SU-DHL-6 (cell line): ENCODE measurements around the gene FAM114A2.

Experiments used
- EZH2phosphoT487 ChIP-seq: fragments of 200-600 bp; sonication (generic), shearing (Covaris generic); conservative IDR thresholded peaks from 2 replicates; pipeline ENCODE4 v1.6.1; 2018; ENCODE audit warnings: mild to moderate bottlenecking, antibody characterized with exemption, low read length, moderate library complexity, mixed read lengths
- TF ChIP-seq, protein P1 (sequence below): fragments of 200-600 bp; sonication (generic); IDR thresholded peaks from one replicate; pipeline ENCODE4 v1.5.1; 2017; ENCODE audit warnings: antibody characterized with exemption, mild to moderate bottlenecking, low read length, moderate library complexity; ENCODE audit not compliant: insufficient read depth, poor library complexity, severe bottlenecking

DNA sequence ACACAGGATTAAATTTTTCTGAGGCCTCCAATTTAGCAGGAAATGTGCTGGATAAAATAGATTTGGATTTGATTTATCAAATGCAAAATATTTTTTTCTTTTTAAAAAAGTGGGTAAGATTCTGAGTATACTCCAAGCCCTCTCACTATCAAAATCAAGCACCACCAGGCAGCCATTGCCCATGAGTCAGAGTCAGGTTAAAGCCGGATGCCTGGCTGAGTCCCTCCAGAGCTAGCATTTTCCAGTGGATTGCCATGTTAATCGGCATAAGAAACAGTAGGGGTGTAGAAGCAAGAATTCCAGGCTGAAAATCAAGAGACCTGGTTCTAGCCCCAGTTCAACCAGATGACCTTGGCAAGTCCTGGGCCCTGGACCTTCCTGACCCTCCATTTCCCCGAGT lies 85.3 kb downstream of the FAM114A2 start:
- TF ChIP-seq, protein P1, sequence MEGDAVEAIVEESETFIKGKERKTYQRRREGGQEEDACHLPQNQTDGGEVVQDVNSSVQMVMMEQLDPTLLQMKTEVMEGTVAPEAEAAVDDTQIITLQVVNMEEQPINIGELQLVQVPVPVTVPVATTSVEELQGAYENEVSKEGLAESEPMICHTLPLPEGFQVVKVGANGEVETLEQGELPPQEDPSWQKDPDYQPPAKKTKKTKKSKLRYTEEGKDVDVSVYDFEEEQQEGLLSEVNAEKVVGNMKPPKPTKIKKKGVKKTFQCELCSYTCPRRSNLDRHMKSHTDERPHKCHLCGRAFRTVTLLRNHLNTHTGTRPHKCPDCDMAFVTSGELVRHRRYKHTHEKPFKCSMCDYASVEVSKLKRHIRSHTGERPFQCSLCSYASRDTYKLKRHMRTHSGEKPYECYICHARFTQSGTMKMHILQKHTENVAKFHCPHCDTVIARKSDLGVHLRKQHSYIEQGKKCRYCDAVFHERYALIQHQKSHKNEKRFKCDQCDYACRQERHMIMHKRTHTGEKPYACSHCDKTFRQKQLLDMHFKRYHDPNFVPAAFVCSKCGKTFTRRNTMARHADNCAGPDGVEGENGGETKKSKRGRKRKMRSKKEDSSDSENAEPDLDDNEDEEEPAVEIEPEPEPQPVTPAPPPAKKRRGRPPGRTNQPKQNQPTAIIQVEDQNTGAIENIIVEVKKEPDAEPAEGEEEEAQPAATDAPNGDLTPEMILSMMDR = no peak
- TF ChIP-seq EZH2phosphoT487 = no peak
